ENCODE results near the gene TSHZ2.

Gene TSHZ2

DNA sequence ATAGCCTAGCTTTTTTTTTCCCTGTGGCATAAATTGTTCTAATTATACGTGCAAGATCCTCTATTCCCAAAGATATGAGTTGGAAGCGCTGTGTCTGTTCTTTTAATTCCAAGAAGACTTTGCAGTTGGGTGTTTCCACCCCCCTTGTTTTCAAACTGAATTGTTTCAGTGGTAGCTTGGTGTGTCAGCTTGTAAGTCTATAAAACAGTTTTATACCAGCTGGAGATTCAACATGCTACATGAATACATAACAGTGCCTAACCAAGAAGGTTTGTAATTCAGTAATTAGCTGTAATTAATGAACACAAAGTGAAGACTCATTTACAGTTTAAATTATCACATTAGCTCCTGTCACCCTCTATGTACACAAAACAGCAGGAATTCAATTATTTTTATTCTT lies 467.5 kb downstream of the TSHZ2 start:
- Histone ChIP-seq H4K20me1 (ENCODE audit: insufficient read depth, low read length) (no peaks in the 10 kb centered on the region), H2AFZ (ENCODE audit: low read depth, low read length) (no peak overlapping the region), H3K4me2 (ENCODE audit: low read length) (no peak overlapping the region), H3K4me3 (ENCODE audit: low read length) (no peak overlapping the region), H3K4me1 (ENCODE audit: low read length) (no peaks in the 10 kb centered on the region), H3K9me3 (ENCODE audit: insufficient read depth, low read length) (no peaks in the 10 kb centered on the region), H3K36me3 (replicated peaks; ENCODE audit: low read depth, low read length) (no peaks in the 10 kb centered on the region), H3K27ac (ENCODE audit: low read length) (no peak overlapping the region), H3K27me3 (ENCODE audit: low read depth, low read length) (peaks cover 3% of the 10 kb centered on the region; the same call in 1 of the 2 replicates), H3K9ac (ENCODE audit: low read length) (no peak overlapping the region), H3K79me2 (ENCODE audit: low read length) (no peaks in the 10 kb centered on the region)
- TF ChIP-seq EZH2phosphoT487 (IDR thresholded peaks at IDR 0.05; ENCODE audit: low read depth): no peak
- TF ChIP-seq, protein P1, sequence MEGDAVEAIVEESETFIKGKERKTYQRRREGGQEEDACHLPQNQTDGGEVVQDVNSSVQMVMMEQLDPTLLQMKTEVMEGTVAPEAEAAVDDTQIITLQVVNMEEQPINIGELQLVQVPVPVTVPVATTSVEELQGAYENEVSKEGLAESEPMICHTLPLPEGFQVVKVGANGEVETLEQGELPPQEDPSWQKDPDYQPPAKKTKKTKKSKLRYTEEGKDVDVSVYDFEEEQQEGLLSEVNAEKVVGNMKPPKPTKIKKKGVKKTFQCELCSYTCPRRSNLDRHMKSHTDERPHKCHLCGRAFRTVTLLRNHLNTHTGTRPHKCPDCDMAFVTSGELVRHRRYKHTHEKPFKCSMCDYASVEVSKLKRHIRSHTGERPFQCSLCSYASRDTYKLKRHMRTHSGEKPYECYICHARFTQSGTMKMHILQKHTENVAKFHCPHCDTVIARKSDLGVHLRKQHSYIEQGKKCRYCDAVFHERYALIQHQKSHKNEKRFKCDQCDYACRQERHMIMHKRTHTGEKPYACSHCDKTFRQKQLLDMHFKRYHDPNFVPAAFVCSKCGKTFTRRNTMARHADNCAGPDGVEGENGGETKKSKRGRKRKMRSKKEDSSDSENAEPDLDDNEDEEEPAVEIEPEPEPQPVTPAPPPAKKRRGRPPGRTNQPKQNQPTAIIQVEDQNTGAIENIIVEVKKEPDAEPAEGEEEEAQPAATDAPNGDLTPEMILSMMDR (IDR thresholded peaks at IDR 0.05; ENCODE audit: low read depth, low read length): no peak

DNA sequence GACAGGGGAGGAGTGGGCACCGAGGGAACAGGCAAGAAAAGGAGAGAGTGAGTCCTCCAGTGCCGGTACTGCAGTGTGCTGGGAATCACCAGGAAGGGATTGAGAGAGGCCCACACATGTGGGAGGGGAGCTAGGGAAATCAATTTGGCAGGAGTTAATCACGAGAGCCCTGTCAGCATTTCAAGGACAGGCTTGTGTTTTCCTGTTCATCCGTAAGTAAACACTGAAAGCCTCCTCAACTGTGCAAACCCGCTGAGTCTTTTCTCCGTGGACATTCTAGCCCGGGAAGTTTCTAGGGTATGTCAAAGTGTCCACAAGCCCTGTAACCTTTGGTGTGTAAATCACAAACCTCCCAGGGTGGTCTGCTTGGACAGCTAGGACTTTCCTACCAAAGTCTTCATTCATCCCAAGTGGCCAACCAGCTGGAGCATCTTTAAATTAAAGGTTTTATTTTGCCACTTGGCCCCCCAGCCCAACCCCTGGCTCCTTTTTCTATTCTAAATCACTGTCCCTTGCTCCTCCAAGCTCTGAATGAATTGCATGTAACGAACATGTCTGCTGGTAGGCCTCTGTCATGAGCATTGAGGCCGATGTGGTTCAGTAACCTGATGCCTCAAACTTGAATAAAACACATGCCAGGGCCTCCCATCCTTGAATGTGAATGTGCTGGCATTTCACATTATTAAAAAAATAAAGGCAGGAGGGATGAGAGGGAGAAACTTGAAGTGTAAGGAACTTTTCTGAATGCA lies 472.4 kb downstream of the TSHZ2 start:
- Histone ChIP-seq H4K20me1 (ENCODE audit: insufficient read depth, low read length) (no peaks in the 10 kb centered on the region), H3K4me2 (ENCODE audit: low read length) (no peak overlapping the region), H3K27me3 (ENCODE audit: low read depth, low read length) (no peaks in the 10 kb centered on the region; the same call in 1 of the 2 replicates), H3K4me1 (ENCODE audit: low read length) (no peaks in the 10 kb centered on the region), H3K79me2 (ENCODE audit: low read length) (no peaks in the 10 kb centered on the region), H3K9ac (ENCODE audit: low read length) (no peak overlapping the region), H3K4me3 (ENCODE audit: low read length) (no peak overlapping the region), H3K27ac (ENCODE audit: low read length) (no peak overlapping the region), H2AFZ (ENCODE audit: low read depth, low read length) (no peak overlapping the region), H3K9me3 (ENCODE audit: insufficient read depth, low read length) (peaks cover 22% of the 10 kb centered on the region), H3K36me3 (replicated peaks; ENCODE audit: low read depth, low read length) (peaks cover 7% of the 10 kb centered on the region)
- TF ChIP-seq, protein P1 (IDR thresholded peaks at IDR 0.05; ENCODE audit: low read depth, low read length): no peak
- TF ChIP-seq EZH2phosphoT487 (IDR thresholded peaks at IDR 0.05; ENCODE audit: low read depth): no peak

DNA sequence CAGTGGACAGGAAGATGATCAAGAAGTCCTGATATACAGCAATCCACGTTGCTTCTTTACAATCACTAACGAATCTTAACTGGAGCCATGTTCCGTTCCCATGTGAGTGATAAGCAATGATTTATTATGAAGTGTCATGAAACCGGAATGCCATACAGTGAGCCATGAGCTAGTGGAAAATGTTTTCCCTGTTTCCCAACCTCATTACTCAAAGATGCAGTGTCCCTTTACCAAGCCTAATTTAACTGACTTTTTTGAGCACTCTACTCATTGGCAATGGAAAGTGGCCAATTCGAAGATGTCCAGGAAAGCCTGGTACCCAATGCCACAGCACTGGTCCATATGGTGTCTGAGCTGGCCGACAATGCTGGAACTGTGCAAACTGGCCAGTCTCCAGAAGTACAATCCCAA lies 473.2 kb downstream of the TSHZ2 start:
- no peaks in the 10 kb centered on the region for H3K79me2 ChIP-seq (ENCODE audit: low read length)
- no peaks in the 10 kb centered on the region for H3K4me1 ChIP-seq (ENCODE audit: low read length)
- H3K4me3 ChIP-seq (ENCODE audit: low read length): no peak overlapping the region
- H2AFZ ChIP-seq (ENCODE audit: low read depth, low read length): no peak overlapping the region
- H3K9ac ChIP-seq (ENCODE audit: low read length): no peak overlapping the region
- peaks cover 22% of the 10 kb centered on the region for H3K9me3 ChIP-seq (ENCODE audit: insufficient read depth, low read length)
- no peak overlapping the region for H3K4me2 ChIP-seq (ENCODE audit: low read length)
- TF ChIP-seq EZH2phosphoT487 (IDR thresholded peaks at IDR 0.05; ENCODE audit: low read depth): no peak
- TF ChIP-seq, protein P1 (IDR thresholded peaks at IDR 0.05; ENCODE audit: low read depth, low read length): no peak
- H4K20me1 ChIP-seq (ENCODE audit: insufficient read depth, low read length): no peaks in the 10 kb centered on the region
- no peak overlapping the region for H3K27ac ChIP-seq (ENCODE audit: low read length)
- H3K36me3 ChIP-seq (replicated peaks; ENCODE audit: low read depth, low read length): peaks cover 7% of the 10 kb centered on the region
- H3K27me3 ChIP-seq (ENCODE audit: low read depth, low read length): no peaks in the 10 kb centered on the region

DNA sequence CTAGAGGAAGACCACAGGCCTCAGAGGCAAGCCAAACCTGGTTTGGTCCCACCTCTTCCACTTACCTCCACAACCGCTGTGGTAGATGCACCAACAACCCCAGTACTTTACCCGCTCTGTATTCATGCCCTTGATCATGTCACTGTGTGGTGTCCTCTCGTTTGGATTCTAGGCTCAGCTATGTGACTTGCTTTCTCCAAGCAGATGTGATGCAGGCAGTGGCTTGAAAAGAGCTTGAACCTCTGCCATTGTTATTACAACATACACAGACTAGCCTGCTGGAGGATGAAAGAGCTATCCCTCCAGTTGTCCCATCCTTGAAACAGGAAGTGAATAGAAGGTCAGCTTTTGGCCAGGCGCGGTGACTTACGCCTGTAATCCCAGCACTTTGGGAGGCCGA lies 473.8 kb downstream of the TSHZ2 start:
- Histone ChIP-seq H3K36me3 (replicated peaks; ENCODE audit: low read depth, low read length) (peaks cover 7% of the 10 kb centered on the region), H4K20me1 (ENCODE audit: insufficient read depth, low read length) (no peaks in the 10 kb centered on the region), H3K4me2 (ENCODE audit: low read length) (no peak overlapping the region), H3K9me3 (ENCODE audit: insufficient read depth, low read length) (peaks cover 22% of the 10 kb centered on the region), H3K4me1 (ENCODE audit: low read length) (no peaks in the 10 kb centered on the region), H3K27me3 (ENCODE audit: low read depth, low read length) (no peaks in the 10 kb centered on the region), H3K79me2 (ENCODE audit: low read length) (no peaks in the 10 kb centered on the region), H3K9ac (ENCODE audit: low read length) (no peak overlapping the region), H3K4me3 (ENCODE audit: low read length) (no peak overlapping the region), H3K27ac (ENCODE audit: low read length) (no peak overlapping the region), H2AFZ (ENCODE audit: low read depth, low read length) (no peak overlapping the region)
- no peak for TF ChIP-seq EZH2phosphoT487 (IDR thresholded peaks at IDR 0.05; ENCODE audit: low read depth)
- TF ChIP-seq, protein P1 (IDR thresholded peaks at IDR 0.05; ENCODE audit: low read depth, low read length): no peak
